CD8-positive, alpha-beta memory T cell (primary cell): ENCODE results near the gene CDK17. TPM values are rescaled to one million over a fixed set of nuclear protein-coding genes. Genes with fewer than 3 reads are reported as not detected.

ENCODE experiments used
- CTCF ChIA-PET: fragments of 350-600 bp; sonication (Branson Sonifier 250); formaldehyde crosslinking; loops from one replicate; lab custom pipeline; 2021; ENCODE audit warnings: antibody characterized with exemption; lab: Charles Lee
- POLR2A ChIA-PET: fragments of 350-600 bp; sonication (Branson Sonifier 250); formaldehyde crosslinking; loops from one replicate; lab custom pipeline; 2021; ENCODE audit warnings: antibody characterized with exemption; lab: Charles Lee
- DNase-seq, 5 donors: peaks; one replicate each; pipeline versions ENCODE4 v3.0.0 to v3.0.0-alpha.2; 2020 to 2022; ENCODE audit warnings: mixed read lengths in 1 of 5
- H3K27ac ChIP-seq: one replicate; pipeline ENCODE4 v1.7.0; 2013; ENCODE audit warnings: low read depth, mild to moderate bottlenecking, low read length, moderate library complexity
- H3K27me3 ChIP-seq: 2 replicates; pipeline ENCODE4 v1.7.0; 2013; ENCODE audit warnings: low read length, mild to moderate bottlenecking; ENCODE audit not compliant: insufficient read depth, poor library complexity, severe bottlenecking
- H3K36me3 ChIP-seq: 2 replicates; pipeline ENCODE4 v1.7.0; 2013; ENCODE audit warnings: mild to moderate bottlenecking, low read length, moderate library complexity; ENCODE audit not compliant: insufficient read depth
- H3K4me1 ChIP-seq: 2 replicates; pipeline ENCODE4 v1.7.0; 2013; ENCODE audit warnings: mild to moderate bottlenecking, low read length, moderate library complexity; ENCODE audit not compliant: insufficient read depth
- H3K4me3 ChIP-seq: 2 replicates; pipeline ENCODE4 v1.7.0; 2013; ENCODE audit warnings: mild to moderate bottlenecking, low read length
- H3K9me3 ChIP-seq: 2 replicates; pipeline ENCODE4 v1.7.0; 2013; ENCODE audit warnings: mild to moderate bottlenecking, low read length
- H3K27ac Mint-ChIP-seq, 8 donors: one replicate each; pipeline ENCODE4 v1.8.0; 2020 to 2021; ENCODE audit warnings: mixed read lengths in 8 of 8, mild to moderate bottlenecking in 6 of 8, inconsistent platforms in 3 of 8, moderate library complexity in 3 of 8
- H3K27me3 Mint-ChIP-seq, 2 donors: one replicate each; pipeline ENCODE4 v1.8.0; 2020 to 2021; ENCODE audit warnings: mixed read lengths in 2 of 2, mild to moderate bottlenecking in 1 of 2, moderate library complexity in 1 of 2
- H3K36me3 Mint-ChIP-seq, 3 donors: one replicate each; pipeline ENCODE4 v1.8.0; 2020 to 2021; ENCODE audit warnings: mixed read lengths in 3 of 3, inconsistent platforms in 1 of 3, mild to moderate bottlenecking in 1 of 3
- H3K4me1 Mint-ChIP-seq, 3 donors: one replicate each; pipeline ENCODE4 v1.8.0; 2020 to 2021; ENCODE audit warnings: mixed read lengths in 3 of 3, inconsistent platforms in 1 of 3, mild to moderate bottlenecking in 1 of 3
- H3K4me3 Mint-ChIP-seq, 7 donors: one replicate each; pipeline ENCODE4 v1.8.0; 2020 to 2021; ENCODE audit warnings: mixed read lengths in 7 of 7, mild to moderate bottlenecking in 6 of 7, moderate library complexity in 4 of 7, inconsistent platforms in 2 of 7
- H3K9me3 Mint-ChIP-seq, 5 donors: one replicate each; pipeline ENCODE4 v1.8.0; 2020 to 2022; ENCODE audit warnings: mixed read lengths in 5 of 5, mild to moderate bottlenecking in 3 of 5, moderate library complexity in 2 of 5, inconsistent platforms in 1 of 5
- polyA plus RNA-seq: library from polyadenylated mRNA; unstranded; fragments of 300-500 nt; fragmentation: Illumina TruSeq; gene quantifications from one replicate; pipeline ENCODE4 v1.2.3, GENCODE V29; 2021
- total RNA-seq, 2 experiments: library from RNA; stranded (reverse); gene quantifications; one replicate each; pipeline ENCODE4 v1.2.3, GENCODE V29; 2021

CDK17 gene
- total and polyA plus RNA-seq, 3 experiments from 2014 or later: 34.6 to 40.0 (median 36.0) TPM

- Mint-ChIP-seq H3K4me3 (no peak overlapping the region), H3K4me1 (peaks cover 8 to 28% (median 26%) of the 10 kb centered on the region in 3 donors)
Measured at GRCh38 chr12:96425951-96426350, 25.7 kb upstream of the CDK17 start.

GRCh38 chr12:96425321-96425720 lies 25.1 kb upstream of the CDK17 start:
- Mint-ChIP-seq H3K4me3 (peak overlapping the region in 1 of 7 donors; percentile 76), H3K9me3 (peaks cover 0 to 2% (median 0%) of the 10 kb centered on the region in 5 donors), H3K27ac (peak overlapping the region in 6 of 8 donors; percentile 23 to 89 (median 34)), H3K27me3 (peaks cover 0 to 3% of the 10 kb centered on the region in 2 donors), H3K36me3 (no peaks in the 10 kb centered on the region), H3K4me1 (peaks cover 13 to 35% (median 33%) of the 10 kb centered on the region in 3 donors)
- no peaks in the 10 kb centered on the region for H3K27me3 ChIP-seq
- peaks cover 12% of the 10 kb centered on the region for H3K4me1 ChIP-seq
- POLR2A ChIA-PET: no interaction called here
- DNase-seq: no peak
- no peak overlapping the region for H3K27ac ChIP-seq
- H3K9me3 ChIP-seq: no peaks in the 10 kb centered on the region
- no peaks in the 10 kb centered on the region for H3K36me3 ChIP-seq
- CTCF ChIA-PET: no interaction called here
- no peak overlapping the region for H3K4me3 ChIP-seq

More at GRCh38 chr12:96425951-96426350, 25.7 kb upstream of the CDK17 start:
- H3K27ac ChIP-seq: no peak overlapping the region
- H3K27me3 Mint-ChIP-seq: peaks cover 0 to 3% of the 10 kb centered on the region in 2 donors
- ChIA-PET POLR2A (no interaction called here), CTCF (no interaction called here)
- H3K36me3 Mint-ChIP-seq: no peaks in the 10 kb centered on the region
- no peak for DNase-seq
- H3K4me1 ChIP-seq: peaks cover 6% of the 10 kb centered on the region
- no peaks in the 10 kb centered on the region for H3K36me3 ChIP-seq
- no peak overlapping the region for H3K4me3 ChIP-seq
- H3K9me3 Mint-ChIP-seq: peaks cover 0 to 2% (median 0%) of the 10 kb centered on the region in 5 donors
- no peaks in the 10 kb centered on the region for H3K9me3 ChIP-seq
- peak overlapping the region in 2 of 8 donors; percentile 5 to 89 for H3K27ac Mint-ChIP-seq
- H3K27me3 ChIP-seq: no peaks in the 10 kb centered on the region

GRCh38 chr12:96424601-96425000 lies 24.4 kb upstream of the CDK17 start:
- H3K36me3 Mint-ChIP-seq: no peaks in the 10 kb centered on the region
- CTCF ChIA-PET: no interaction called here

GRCh38 chr12:96422192-96422591 lies 22.0 kb upstream of the CDK17 start:
- Mint-ChIP-seq H3K4me3 (peak overlapping the region in 1 of 7 donors; percentile 43), H3K27me3 (peaks cover 0 to 4% of the 10 kb centered on the region in 2 donors), H3K27ac (peak overlapping the region in 3 of 8 donors; percentile 44 to 84 (median 63)), H3K4me1 (peaks cover 16 to 50% (median 37%) of the 10 kb centered on the region in 3 donors), H3K9me3 (peaks cover 0 to 2% (median 0%) of the 10 kb centered on the region in 5 donors), H3K36me3 (no peaks in the 10 kb centered on the region)
- Histone ChIP-seq H3K27me3 (no peaks in the 10 kb centered on the region), H3K36me3 (no peaks in the 10 kb centered on the region), H3K4me1 (peaks cover 13% of the 10 kb centered on the region), H3K4me3 (no peak overlapping the region), H3K9me3 (no peaks in the 10 kb centered on the region), H3K27ac (no peak overlapping the region)
- ChIA-PET CTCF (interaction anchor here (1.1 kb wide), 1 partner anchor 16 kb away, joined by 3 read pairs; no protein-coding TSS in a partner anchor), POLR2A (interaction anchor here (0.6 kb wide), 1 partner anchor 202 kb away, joined by 4 read pairs; no protein-coding TSS in a partner anchor)
- DNase-seq: no peak

More at GRCh38 chr12:96424601-96425000, 24.4 kb upstream of the CDK17 start:
- Histone ChIP-seq H3K27ac (no peak overlapping the region), H3K36me3 (no peaks in the 10 kb centered on the region), H3K4me1 (peaks cover 13% of the 10 kb centered on the region), H3K9me3 (no peaks in the 10 kb centered on the region), H3K4me3 (no peak overlapping the region), H3K27me3 (no peaks in the 10 kb centered on the region)
- no peak for DNase-seq
- Mint-ChIP-seq H3K9me3 (peaks cover 0 to 2% (median 0%) of the 10 kb centered on the region in 5 donors), H3K27ac (peak overlapping the region in 1 of 8 donors; percentile 81), H3K27me3 (peaks cover 0 to 3% of the 10 kb centered on the region in 2 donors), H3K4me1 (peaks cover 11 to 42% (median 33%) of the 10 kb centered on the region in 3 donors), H3K4me3 (no peak overlapping the region)
- POLR2A ChIA-PET: no interaction called here

- H3K4me1 ChIP-seq: peaks cover 18% of the 10 kb centered on the region
- H3K27me3 ChIP-seq: no peaks in the 10 kb centered on the region
- Mint-ChIP-seq H3K36me3 (no peaks in the 10 kb centered on the region), H3K4me3 (peak overlapping the region; percentile 64 to 93 (median 85)), H3K27ac (peak overlapping the region; percentile 79 to 99 (median 97)), H3K9me3 (no peaks in the 10 kb centered on the region), H3K4me1 (peaks cover 16 to 59% (median 38%) of the 10 kb centered on the region in 3 donors), H3K27me3 (peaks cover 0 to 3% of the 10 kb centered on the region in 2 donors)
- ChIA-PET CTCF (no interaction called here), POLR2A (no interaction called here)
- H3K9me3 ChIP-seq: no peaks in the 10 kb centered on the region
- H3K36me3 ChIP-seq: no peaks in the 10 kb centered on the region
- DNase-seq: peak in 3 of 5 donors; percentile 12 to 51 (median 13)
- H3K27ac ChIP-seq: no peak overlapping the region
- H3K4me3 ChIP-seq: peak overlapping the region; percentile 54
Measured at GRCh38 chr12:96421014-96421413, 20.8 kb upstream of the CDK17 start.

- Histone ChIP-seq H3K27ac (no peak overlapping the region), H3K4me3 (peak overlapping the region; percentile 54), H3K36me3 (no peaks in the 10 kb centered on the region), H3K27me3 (no peaks in the 10 kb centered on the region), H3K9me3 (no peaks in the 10 kb centered on the region), H3K4me1 (peaks cover 18% of the 10 kb centered on the region)
- no peak for DNase-seq
- Mint-ChIP-seq H3K27me3 (peaks cover 0 to 3% of the 10 kb centered on the region in 2 donors), H3K36me3 (no peaks in the 10 kb centered on the region), H3K4me3 (peak overlapping the region; percentile 64 to 93 (median 85)), H3K4me1 (peaks cover 16 to 55% (median 34%) of the 10 kb centered on the region in 3 donors), H3K27ac (peak overlapping the region; percentile 78 to 99 (median 96)), H3K9me3 (no peaks in the 10 kb centered on the region)
- POLR2A ChIA-PET: interaction anchor here (0.6 to 1.6 kb wide), 2 partner anchors 13 to 20 kb away, joined by 4 to 5 read pairs; partner anchors contain the start of gene CDK17
- CTCF ChIA-PET: interaction anchor here (2.2 to 2.3 kb wide), 2 partner anchors 9 to 21 kb away, joined by 4 to 5 read pairs; partner anchors contain the start of gene CDK17
Measured at GRCh38 chr12:96420277-96420835, 20.1 kb upstream of the CDK17 start.

DNA sequence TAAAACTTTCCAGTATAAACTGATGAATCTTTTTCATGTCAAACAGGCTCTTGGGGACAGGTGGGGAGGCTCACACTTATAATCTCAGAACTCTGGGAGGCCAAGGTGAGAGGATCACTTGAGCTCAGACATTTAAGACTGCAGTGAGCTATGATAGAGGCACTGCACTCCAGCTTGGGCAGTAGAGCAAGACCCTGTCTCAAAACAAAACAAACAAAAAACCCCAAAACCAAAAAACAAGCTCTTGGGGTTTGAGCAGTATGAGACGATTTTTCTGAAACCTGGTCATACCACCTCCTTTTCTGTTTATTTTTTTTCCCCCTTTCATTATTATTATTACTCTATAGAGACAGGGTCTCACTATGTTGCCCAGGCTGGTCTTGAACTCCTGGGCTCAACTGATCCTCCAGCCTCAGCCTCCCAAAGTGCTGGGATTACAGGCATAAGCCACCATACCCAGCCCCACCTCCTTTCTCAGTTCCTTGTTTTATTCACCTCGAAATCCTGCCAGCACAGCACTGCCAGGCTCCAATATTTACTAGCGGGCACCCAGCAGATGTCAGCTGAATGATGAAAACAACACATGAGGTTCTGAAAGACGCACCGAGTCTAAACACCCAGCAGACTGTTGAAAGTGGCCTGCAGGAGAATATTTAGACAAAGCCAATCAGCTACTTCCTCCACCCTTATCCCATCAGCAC lies 19.5 kb upstream of the CDK17 start:
- H3K4me1 Mint-ChIP-seq: peaks cover 16 to 52% (median 30%) of the 10 kb centered on the region in 3 donors
- ChIA-PET CTCF (interaction anchor here (0.6 to 2.3 kb wide), 4 partner anchors 10 to 20 kb away, joined by 4 to 6 read pairs (median 4); partner anchors contain the start of gene CDK17), POLR2A (interaction anchor here (0.6 to 1.6 kb wide), 4 partner anchors 13 to 53 kb away, joined by 3 to 5 read pairs (median 4); partner anchors contain the start of gene CDK17)

More for the DNA sequence above, 19.5 kb upstream of the CDK17 start:
- H3K27ac ChIP-seq: no peak overlapping the region
- no peaks in the 10 kb centered on the region for H3K27me3 ChIP-seq
- no peak overlapping the region for H3K4me3 ChIP-seq
- Mint-ChIP-seq H3K9me3 (no peaks in the 10 kb centered on the region), H3K36me3 (no peaks in the 10 kb centered on the region), H3K27ac (peak overlapping the region in 7 of 8 donors; percentile 55 to 99 (median 79)), H3K4me3 (peak overlapping the region in 2 of 7 donors; percentile 12 to 30), H3K27me3 (peaks cover 0 to 2% of the 10 kb centered on the region in 2 donors)
- DNase-seq: no peak
- no peaks in the 10 kb centered on the region for H3K36me3 ChIP-seq
- peaks cover 18% of the 10 kb centered on the region for H3K4me1 ChIP-seq
- H3K9me3 ChIP-seq: no peaks in the 10 kb centered on the region
